HepG2 (cell line): Measurements from ENCODE around the gene GOLGA7B. TPM values are rescaled to one million over a fixed set of nuclear protein-coding genes. Genes with fewer than 3 reads are reported as not detected.

Source experiments
- ATAC-seq: fragments of 200-7000 bp; cut with Tn5 transposase; 3 replicates; pipeline ENCODE4 v1.9.1; 2020; ENCODE audit warnings: mild to moderate bottlenecking, moderate library complexity
- BruUV-seq: library from RNA; stranded (reverse); fragments of 400-500 nt; replicated peaks from 2 replicates; lab custom pipeline; 2021; lab: Mats Ljungman, UMichigan
- CTCF ChIA-PET: fragments of 300-600 bp; formaldehyde crosslinking; extraction: SDS; loops from one replicate; lab custom pipeline; 2021; ENCODE audit warnings: low total read pairs, inconsistent platforms, low intra/inter-chr PET ratio; lab: Yijun Ruan, JAX
- POLR2A ChIA-PET: fragments of 350-600 bp; sonication (Branson Sonifier 250); formaldehyde crosslinking; loops from one replicate; lab custom pipeline; 2020; ENCODE audit warnings: antibody characterized with exemption, inconsistent platforms; lab: Yijun Ruan, JAX
- DNase-seq: peaks from one replicate; pipeline ENCODE4 v3.0.0-alpha.2; 2015; ENCODE audit warnings: low spot score
- FAIRE-seq: peaks from 3 replicates; lab custom pipeline; 2011; peaks lifted over from hg19 to GRCh38; lab: Jason Lieb, UNC
- H2AFZ ChIP-seq: one replicate; pipeline ENCODE4 v1.6.1; 2011; ENCODE audit warnings: low read length, inconsistent platforms
- H3K27ac ChIP-seq: fragments of 300-600 bp; 3 replicates; pipeline ENCODE4 v1.8.0; 2011; ENCODE audit warnings: mixed run types, mild to moderate bottlenecking, mixed read lengths, low read length, inconsistent platforms; ENCODE audit not compliant: insufficient read depth; ENCODE audit errors: extremely low read length
- H3K27me3 ChIP-seq, 2 experiments: fragments of 200-600 bp in 1 of 2; 2 replicates in 1 of 2; 3 replicates in 1 of 2; pipeline versions ENCODE4 v1.6.0 to v1.8.0; 2011; ENCODE audit warnings: low read length in 2 of 2, mild to moderate bottlenecking in 2 of 2, moderate library complexity in 2 of 2, inconsistent platforms in 1 of 2; ENCODE audit not compliant: insufficient read depth in 2 of 2, control insufficient read depth in 1 of 2
- H3K36me3 ChIP-seq, 2 experiments: fragments of 200-600 bp in 1 of 2; replicated peaks in 1 of 2; 2 replicates in 1 of 2; 3 replicates in 1 of 2; pipeline versions ENCODE4 v1.5.1 to v1.8.0; 2011; ENCODE audit warnings: low read length in 2 of 2, inconsistent platforms in 1 of 2; ENCODE audit not compliant: insufficient read depth in 2 of 2, control insufficient read depth in 1 of 2
- H3K4me1 ChIP-seq: 2 replicates; pipeline ENCODE4 v1.5.1; 2012; ENCODE audit warnings: low read length, inconsistent platforms; ENCODE audit not compliant: insufficient read depth
- H3K4me2 ChIP-seq: 2 replicates; pipeline ENCODE4 v1.6.0; 2011; ENCODE audit warnings: low read depth, low read length, inconsistent platforms
- H3K4me3 ChIP-seq, 3 experiments: fragments of 200-600 bp in 1 of 3; sonication (generic), shearing (Covaris generic) in 1 of 3; replicated peaks in 1 of 3; 2 replicates each; pipeline ENCODE4 v1.5.1; 2011 to 2016; ENCODE audit warnings: low read length in 3 of 3, inconsistent platforms in 2 of 3, low read depth in 2 of 3, mild to moderate bottlenecking in 2 of 3, control low read depth in 1 of 3, mixed read lengths in 1 of 3; ENCODE audit not compliant: insufficient read depth in 1 of 3
- H3K79me2 ChIP-seq: one replicate; pipeline ENCODE4 v1.6.1; 2011; ENCODE audit warnings: low read length, inconsistent platforms; ENCODE audit not compliant: insufficient read depth
- H3K9ac ChIP-seq: 2 replicates; pipeline ENCODE4 v1.6.0; 2011; ENCODE audit warnings: mild to moderate bottlenecking, low read depth, low read length, inconsistent platforms; ENCODE audit not compliant: insufficient read depth
- H3K9me3 ChIP-seq: 2 replicates; pipeline ENCODE4 v1.5.1; 2012; ENCODE audit warnings: mild to moderate bottlenecking, low read length
- H4K20me1 ChIP-seq: 2 replicates; pipeline ENCODE4 v1.6.0; 2011; ENCODE audit warnings: inconsistent platforms, mild to moderate bottlenecking, low read length, moderate library complexity; ENCODE audit not compliant: insufficient read depth
- E2F5 ChIP-seq: sonication (generic); formaldehyde crosslinking; conservative IDR thresholded peaks from 2 replicates; pipeline ENCODE4 v1.4.0; 2020; ENCODE audit warnings: missing genetic modification reagents
- GATAD2A ChIP-seq: IDR thresholded peaks from 2 replicates; pipeline ENCODE4 v1.6.1; 2016
- IKZF4 ChIP-seq: sonication (generic); formaldehyde crosslinking; IDR thresholded peaks from 2 replicates; pipeline ENCODE4 v1.5.1; 2020; ENCODE audit warnings: borderline replicate concordance, mild to moderate bottlenecking, low read depth, missing genetic modification reagents; ENCODE audit errors: not compliant biosample characterization
- JUNB ChIP-seq: sonication (generic); formaldehyde crosslinking; IDR thresholded peaks from 2 replicates; pipeline ENCODE4 v1.8.0; 2022; ENCODE audit warnings: missing genetic modification reagents, mild to moderate bottlenecking, borderline replicate concordance
- KDM4B ChIP-seq: sonication (generic); formaldehyde crosslinking; IDR thresholded peaks from 2 replicates; pipeline ENCODE4 v1.4.0; 2020; ENCODE audit warnings: missing genetic modification reagents
- MIER2 ChIP-seq: IDR thresholded peaks from 2 replicates; pipeline ENCODE4 v1.6.1; 2016; ENCODE audit warnings: missing biosample characterization, missing genetic modification reagents
- MXD3 ChIP-seq: IDR thresholded peaks from 2 replicates; pipeline ENCODE4 v1.6.1; 2016; ENCODE audit warnings: mild to moderate bottlenecking, missing biosample characterization, missing genetic modification reagents
- NR2F1 ChIP-seq, 2 experiments: fragments of 450-650 bp in 1 of 2; formaldehyde crosslinking in 1 of 2; IDR thresholded peaks; 2 replicates each; pipeline versions ENCODE4 v1.5.0 to v1.6.1; 2016 to 2020; ENCODE audit warnings: mild to moderate bottlenecking in 1 of 2, missing compliant biosample characterization in 1 of 2, missing genetic modification reagents in 1 of 2, moderate library complexity in 1 of 2
- RXRB ChIP-seq: IDR thresholded peaks from 2 replicates; pipeline ENCODE4 v1.6.1; 2016; ENCODE audit warnings: borderline replicate concordance, missing genetic modification reagents, missing compliant biosample characterization
- SIN3A ChIP-seq: IDR thresholded peaks from 2 replicates; pipeline ENCODE4 v1.6.1; 2011; ENCODE audit warnings: low read depth, mild to moderate bottlenecking, control low read depth, low read length, borderline replicate concordance
- ZFP36L2 ChIP-seq: sonication (generic); formaldehyde crosslinking; IDR thresholded peaks from 2 replicates; pipeline ENCODE4 v1.4.0; 2020; ENCODE audit warnings: missing genetic modification reagents
- ZFP82 ChIP-seq: sonication (generic); formaldehyde crosslinking; IDR thresholded peaks from 2 replicates; pipeline ENCODE4 v1.5.1; 2020; ENCODE audit warnings: mild to moderate bottlenecking, missing genetic modification reagents, borderline replicate concordance
- ZNF138 ChIP-seq: sonication (generic); formaldehyde crosslinking; IDR thresholded peaks from 2 replicates; pipeline ENCODE4 v1.5.0; 2020; ENCODE audit warnings: mild to moderate bottlenecking, low read depth, missing genetic modification reagents
- ZNF766 ChIP-seq: sonication (generic); formaldehyde crosslinking; IDR thresholded peaks from 2 replicates; pipeline ENCODE4 v1.5.0; 2020; ENCODE audit warnings: missing genetic modification reagents, borderline replicate concordance
- ZNF770 ChIP-seq: sonication (generic); formaldehyde crosslinking; IDR thresholded peaks from 2 replicates; pipeline ENCODE4 v1.5.0; 2020; ENCODE audit warnings: mild to moderate bottlenecking, missing genetic modification reagents
- ZNF850 ChIP-seq: sonication (generic); formaldehyde crosslinking; conservative IDR thresholded peaks from 2 replicates; pipeline ENCODE4 v1.9.0; 2021; ENCODE audit warnings: mild to moderate bottlenecking, missing genetic modification reagents
- ZZZ3 ChIP-seq: sonication (generic); formaldehyde crosslinking; IDR thresholded peaks from 2 replicates; pipeline ENCODE4 v1.4.0; 2020; ENCODE audit warnings: missing genetic modification reagents, mild to moderate bottlenecking, borderline replicate concordance
- WGBS: methylation state at CpG from one replicate; pipeline ENCODE4 v1.1.6; 2017; ENCODE audit warnings: low lambda C conversion rate; 5-methylcytosine and 5-hydroxymethylcytosine counted together
- in situ Hi-C: cut with HindIII; loops from 2 replicates; pipeline ENCODE4 v1.10.0; 2017; ENCODE audit warnings: low pct_unique_long_range_greater_than_20kb; ENCODE audit not compliant: extremely low pct_ligation_motif_present
- intact Hi-C: fragments of 100-400 bp; cut with micrococcal nuclease; formaldehyde crosslinking; loops from one replicate; pipeline ENCODE4 v1.10.0; 2022; ENCODE audit not compliant: unreplicated experiment
- polyA plus RNA-seq, 8 experiments: library from polyadenylated mRNA; depleted of rRNA in 3 of 8; stranded (reverse) in 7 of 8; unstranded in 1 of 8; fragments of >200 nt; fragmentation: Illumina TruSeq in 4 of 8; extraction: Trizol in 4 of 8; gene quantifications; 2 replicates each; pipeline versions ENCODE4 v1.2.1 to v1.2.3, GENCODE V29; 2011 to 2016; ENCODE audit warnings: low read depth in 4 of 8, missing spikeins in 1 of 8, mixed read lengths in 1 of 8; ENCODE audit not compliant: insufficient read depth in 1 of 8
- total RNA-seq, 5 experiments: library from RNA; depleted of rRNA; stranded (reverse); fragments of >200 nt; fragmentation: Illumina TruSeq; extraction: Trizol; gene quantifications; 2 replicates each; pipeline ENCODE4 v1.2.3, GENCODE V29; 2016; ENCODE audit warnings: low read depth in 1 of 5

GOLGA7B gene
- total and polyA plus RNA-seq, 2 of the 13 experiments (the other 11 are each of a cell fraction or from before 2014, with no cell fraction given): not detected

GRCh38 chr10:97870990-97871389 lies 21.3 kb downstream of the GOLGA7B start:
- ChIA-PET POLR2A (no interaction called here), CTCF (interaction anchor here (3.1 kb wide), 1 partner anchor 112 kb away, joined by 24 read pairs; no protein-coding TSS in a partner anchor)
- no peak for FAIRE-seq

More at GRCh38 chr10:97870990-97871389, 21.3 kb downstream of the GOLGA7B start:
- H3K4me3 ChIP-seq: no peak overlapping the region
- TF ChIP-seq NR2F1 (CRISPR knock-in tag; IDR thresholded peaks at IDR 0.05) (no peak), ZNF850 (CRISPR knock-in tag) (no peak), SIN3A (no peak), JUNB (CRISPR knock-in tag) (no peak), ZFP36L2 (no peak), MIER2 (CRISPR knock-in tag) (no peak), ZZZ3 (CRISPR knock-in tag) (no peak), ZNF770 (CRISPR knock-in tag) (no peak), ZNF766 (CRISPR knock-in tag) (no peak), ZFP82 (CRISPR knock-in tag) (no peak), KDM4B (CRISPR knock-in tag) (no peak), GATAD2A (CRISPR knock-in tag) (no peak), E2F5 (CRISPR knock-in tag) (no peak), RXRB (CRISPR knock-in tag) (no peak), ZNF138 (CRISPR knock-in tag) (no peak), MXD3 (CRISPR knock-in tag) (no peak), IKZF4 (no peak)
- H3K27me3 ChIP-seq: peaks cover 9 to 70% of the 10 kb centered on the region in 2 experiments
- no peak for ATAC-seq
- no peaks in the 10 kb centered on the region for H3K36me3 ChIP-seq
- no peak overlapping the region for H3K4me2 ChIP-seq
- H4K20me1 ChIP-seq: no peaks in the 10 kb centered on the region
- no peak for DNase-seq
- H2AFZ ChIP-seq: no peak overlapping the region
- no TSS peak for BruUV-seq
- H3K27ac ChIP-seq: no peak overlapping the region
- H3K79me2 ChIP-seq: no peaks in the 10 kb centered on the region
- intact Hi-C loops (no loop called here), in situ Hi-C loops (no loop called here)
- H3K9ac ChIP-seq: no peak overlapping the region
- WGBS: 7% methylated on average over 3 of the region's 8 CpGs
- H3K4me1 ChIP-seq: peaks cover 14% of the 10 kb centered on the region
- H3K9me3 ChIP-seq: no peaks in the 10 kb centered on the region
